Fibroblast of lung (primary cell): ENCODE measurements around the gene CRKL.

Experiments used
- EZH2 ChIP-seq: IDR thresholded peaks from 2 replicates; pipeline ENCODE4 v1.5.1; 2012; ENCODE audit warnings: low read length, control low read depth, mild to moderate bottlenecking; ENCODE audit errors: missing control alignments
- TF ChIP-seq, protein P1 (sequence below), 2 donors: IDR thresholded peaks in 1 of 2; conservative IDR thresholded peaks in 1 of 2; 1 replicate in 1 of 2; 2 replicates in 1 of 2; pipeline ENCODE4 v1.5.1; 2011 to 2012; ENCODE audit warnings: low read length in 2 of 2, control low read depth in 1 of 2, inconsistent platforms in 1 of 2, low read depth in 1 of 2, mild to moderate bottlenecking in 1 of 2

DNA sequence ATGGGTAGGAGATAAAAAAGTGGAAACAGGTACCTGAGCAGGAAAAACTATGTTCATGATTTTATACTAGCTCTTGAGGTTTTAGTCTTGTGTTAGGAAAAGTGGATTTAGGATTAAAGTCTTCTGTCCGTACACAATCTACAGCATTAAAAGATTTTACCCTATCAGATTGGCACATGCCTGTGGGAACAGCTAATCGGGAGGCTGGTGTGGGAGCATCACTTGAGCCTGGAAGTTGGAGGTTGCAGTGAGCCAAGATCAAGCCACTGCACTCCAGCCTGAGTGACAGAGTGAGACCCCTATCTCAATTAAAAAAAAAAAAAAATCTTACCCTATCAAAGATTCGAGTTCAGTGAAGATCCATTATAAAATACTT, 12.2 kb upstream of the CRKL start:
- TF ChIP-seq, protein P1, sequence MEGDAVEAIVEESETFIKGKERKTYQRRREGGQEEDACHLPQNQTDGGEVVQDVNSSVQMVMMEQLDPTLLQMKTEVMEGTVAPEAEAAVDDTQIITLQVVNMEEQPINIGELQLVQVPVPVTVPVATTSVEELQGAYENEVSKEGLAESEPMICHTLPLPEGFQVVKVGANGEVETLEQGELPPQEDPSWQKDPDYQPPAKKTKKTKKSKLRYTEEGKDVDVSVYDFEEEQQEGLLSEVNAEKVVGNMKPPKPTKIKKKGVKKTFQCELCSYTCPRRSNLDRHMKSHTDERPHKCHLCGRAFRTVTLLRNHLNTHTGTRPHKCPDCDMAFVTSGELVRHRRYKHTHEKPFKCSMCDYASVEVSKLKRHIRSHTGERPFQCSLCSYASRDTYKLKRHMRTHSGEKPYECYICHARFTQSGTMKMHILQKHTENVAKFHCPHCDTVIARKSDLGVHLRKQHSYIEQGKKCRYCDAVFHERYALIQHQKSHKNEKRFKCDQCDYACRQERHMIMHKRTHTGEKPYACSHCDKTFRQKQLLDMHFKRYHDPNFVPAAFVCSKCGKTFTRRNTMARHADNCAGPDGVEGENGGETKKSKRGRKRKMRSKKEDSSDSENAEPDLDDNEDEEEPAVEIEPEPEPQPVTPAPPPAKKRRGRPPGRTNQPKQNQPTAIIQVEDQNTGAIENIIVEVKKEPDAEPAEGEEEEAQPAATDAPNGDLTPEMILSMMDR (conservative IDR thresholded peaks at IDR 0.05 in 1 of 2, IDR thresholded peaks at IDR 0.05 in 1 of 2; ENCODE audit: low read depth in 1 of 2, low read length in 2 of 2) = no peak
- no peak for TF ChIP-seq EZH2
